SK-N-SH treated with all-trans-retinoic acid at 6 μM for 48 hours (cell line): Measurements from ENCODE around the gene ONECUT3.

Experiments
- ATAC-seq: fragments of 200-7000 bp; cut with Tn5 transposase; 3 replicates; pipeline ENCODE4 v1.9.1; 2020; ENCODE audit warnings: mild to moderate bottlenecking, moderate library complexity
- ARNTL ChIP-seq: fragments of 450-650 bp; formaldehyde crosslinking; IDR thresholded peaks from 2 replicates; pipeline ENCODE4 v1.5.0; 2020; ENCODE audit warnings: low read depth, mild to moderate bottlenecking, moderate library complexity, borderline replicate concordance
- BACH2 ChIP-seq: fragments of 250-450 bp; sonication (Bioruptor Pico); IDR thresholded peaks from 2 replicates; pipeline ENCODE4 v1.9.0; 2021; ENCODE audit warnings: mild to moderate bottlenecking, borderline replicate concordance
- CREB5 ChIP-seq: fragments of 250-450 bp; sonication (Bioruptor Pico); IDR thresholded peaks from 2 replicates; pipeline ENCODE4 v1.5.1; 2020; ENCODE audit warnings: low read depth, mild to moderate bottlenecking, moderate library complexity
- CSDC2 ChIP-seq: fragments of 250-450 bp; sonication (Bioruptor Pico); IDR thresholded peaks from 2 replicates; pipeline ENCODE4 v1.5.0; 2020; ENCODE audit warnings: mild to moderate bottlenecking, moderate library complexity
- ESRRG ChIP-seq: fragments of 250-450 bp; sonication (Bioruptor Pico); IDR thresholded peaks from 2 replicates; pipeline ENCODE4 v1.6.1; 2021; ENCODE audit warnings: mild to moderate bottlenecking
- GLIS3 ChIP-seq: fragments of 250-450 bp; sonication (Bioruptor Pico); IDR thresholded peaks from 2 replicates; pipeline ENCODE4 v1.5.0; 2020; ENCODE audit warnings: mild to moderate bottlenecking, moderate library complexity
- ISL1 ChIP-seq: fragments of 250-450 bp; sonication (Bioruptor Pico); IDR thresholded peaks from 2 replicates; pipeline ENCODE4 v2.1.2; 2022; ENCODE audit warnings: mild to moderate bottlenecking, moderate library complexity
- OSR1 ChIP-seq: fragments of 250-450 bp; sonication (Bioruptor Pico); IDR thresholded peaks from 2 replicates; pipeline ENCODE4 v1.8.0; 2022; ENCODE audit warnings: moderate library complexity, mild to moderate bottlenecking, inconsistent platforms
- PATZ1 ChIP-seq: fragments of 250-450 bp; sonication (Bioruptor Pico); IDR thresholded peaks from 2 replicates; pipeline ENCODE4 v1.8.0; 2020; ENCODE audit warnings: mild to moderate bottlenecking, moderate library complexity, borderline replicate concordance
- POU6F1 ChIP-seq: fragments of 250-450 bp; sonication (Bioruptor Pico); IDR thresholded peaks from 2 replicates; pipeline ENCODE4 v1.8.0; 2021; ENCODE audit warnings: low read depth, mild to moderate bottlenecking, moderate library complexity, borderline replicate concordance
- PPARA ChIP-seq: fragments of 250-450 bp; sonication (Bioruptor Pico); IDR thresholded peaks from 2 replicates; pipeline ENCODE4 v1.5.0; 2020; ENCODE audit warnings: mild to moderate bottlenecking, borderline replicate concordance
- RARB ChIP-seq: fragments of 250-450 bp; sonication (Bioruptor Pico); IDR thresholded peaks from 2 replicates; pipeline ENCODE4 v1.8.0; 2021; ENCODE audit warnings: mild to moderate bottlenecking, moderate library complexity
- SNAI2 ChIP-seq: fragments of 250-450 bp; sonication (Bioruptor Pico); IDR thresholded peaks from 2 replicates; pipeline ENCODE4 v1.5.0; 2020; ENCODE audit warnings: mild to moderate bottlenecking, moderate library complexity
- TOX ChIP-seq: fragments of 250-450 bp; sonication (Bioruptor Pico); IDR thresholded peaks from 2 replicates; pipeline ENCODE4 v1.8.0; 2021; ENCODE audit warnings: mild to moderate bottlenecking, moderate library complexity, borderline replicate concordance
- TSHZ2 ChIP-seq: fragments of 250-450 bp; sonication (Bioruptor Pico); IDR thresholded peaks from 2 replicates; pipeline ENCODE4 v1.5.0; 2020; ENCODE audit warnings: mild to moderate bottlenecking, moderate library complexity
- ZC3H10 ChIP-seq: fragments of 250-450 bp; sonication (Bioruptor Pico); IDR thresholded peaks from 2 replicates; pipeline ENCODE4 v1.5.1; 2021; ENCODE audit warnings: mild to moderate bottlenecking, moderate library complexity
- ZFP3 ChIP-seq: fragments of 250-450 bp; sonication (Bioruptor Pico); IDR thresholded peaks from 2 replicates; pipeline ENCODE4 v1.5.0; 2020; ENCODE audit warnings: mild to moderate bottlenecking, moderate library complexity
- ZFP30 ChIP-seq: fragments of 450-650 bp; formaldehyde crosslinking; IDR thresholded peaks from 2 replicates; pipeline ENCODE4 v1.5.0; 2022; ENCODE audit warnings: mild to moderate bottlenecking, moderate library complexity
- ZNF565 ChIP-seq: fragments of 450-650 bp; formaldehyde crosslinking; conservative IDR thresholded peaks from 2 replicates; pipeline ENCODE4 v1.5.0; 2020; ENCODE audit warnings: low read depth, mild to moderate bottlenecking, moderate library complexity
- ZNF70 ChIP-seq: fragments of 450-650 bp; formaldehyde crosslinking; IDR thresholded peaks from 2 replicates; pipeline ENCODE4 v1.5.0; 2020; ENCODE audit warnings: mild to moderate bottlenecking, moderate library complexity
- ZNF8 ChIP-seq: fragments of 450-650 bp; formaldehyde crosslinking; IDR thresholded peaks from 2 replicates; pipeline ENCODE4 v1.5.0; 2020; ENCODE audit warnings: mild to moderate bottlenecking, moderate library complexity

The ONECUT3 gene

GRCh38 chr19:1745589-1746031 lies 7.7 kb upstream of the ONECUT3 start (continued):
- TF ChIP-seq TSHZ2 (CRISPR knock-in tag) (no peak), ZFP30 (CRISPR knock-in tag) (no peak)

GRCh38 chr19:1746401-1747284 lies 6.7 kb upstream of the ONECUT3 start:
- no peak for TF ChIP-seq RARB (CRISPR knock-in tag)
- no peak for TF ChIP-seq SNAI2 (CRISPR knock-in tag)
- no peak for TF ChIP-seq ZFP3
- TF ChIP-seq ARNTL (CRISPR knock-in tag), result no peak
- TF ChIP-seq ZC3H10 (CRISPR knock-in tag), result no peak
- no peak for TF ChIP-seq TOX
- no peak for TF ChIP-seq ZNF8 (CRISPR knock-in tag)
- TF ChIP-seq GLIS3 (CRISPR knock-in tag), result no peak
- no peak for TF ChIP-seq ZNF70 (CRISPR knock-in tag)
- TF ChIP-seq POU6F1 (CRISPR knock-in tag), result no peak
- no peak for TF ChIP-seq PATZ1 (CRISPR knock-in tag)
- TF ChIP-seq ISL1, result no peak
- TF ChIP-seq PPARA, result no peak
- no peak for TF ChIP-seq CREB5 (CRISPR knock-in tag)
- TF ChIP-seq OSR1 (CRISPR knock-in tag), result no peak
- TF ChIP-seq ESRRG (CRISPR knock-in tag), result no peak
- TF ChIP-seq CSDC2 (CRISPR knock-in tag), result no peak
- TF ChIP-seq ZNF565 (CRISPR knock-in tag), result no peak
- no peak for TF ChIP-seq ZFP30 (CRISPR knock-in tag)
- ATAC-seq, result peak; percentile 77

GRCh38 chr19:1747285-1748114 lies 5.8 kb upstream of the ONECUT3 start:
- TF ChIP-seq CSDC2 (CRISPR knock-in tag), result no peak
- TF ChIP-seq ZC3H10 (CRISPR knock-in tag), result no peak
- TF ChIP-seq SNAI2 (CRISPR knock-in tag), result no peak
- no peak for TF ChIP-seq ISL1
- TF ChIP-seq RARB (CRISPR knock-in tag), result no peak
- TF ChIP-seq ZNF8 (CRISPR knock-in tag), result no peak
- no peak for TF ChIP-seq BACH2 (CRISPR knock-in tag)
- TF ChIP-seq GLIS3 (CRISPR knock-in tag), result no peak
- TF ChIP-seq ZFP3, result peak; percentile 100
- peak; percentile 37; the same call in 1 of the 2 replicates for TF ChIP-seq PATZ1 (CRISPR knock-in tag)
- no peak for TF ChIP-seq POU6F1 (CRISPR knock-in tag)
- ATAC-seq, result peak; percentile 20; the same call in 2 of the 3 replicates
